OCI-LY7 (cell line): ENCODE data around the gene AGBL1.

Experiments used
- EZH2phosphoT487 ChIP-seq: fragments of 200-600 bp; sonication (generic); IDR thresholded peaks from 2 replicates; pipeline ENCODE4 v1.6.1; 2018; ENCODE audit warnings: low read depth, borderline replicate concordance, mild to moderate bottlenecking, mixed run types, antibody characterized with exemption, low read length, moderate library complexity, mixed read lengths
- TF ChIP-seq, protein P1 (sequence below): fragments of 200-600 bp; sonication (generic); conservative IDR thresholded peaks from 2 replicates; pipeline ENCODE4 v1.5.1; 2014; ENCODE audit warnings: mild to moderate bottlenecking, antibody characterized with exemption, low read length, moderate library complexity, mixed read lengths

DNA sequence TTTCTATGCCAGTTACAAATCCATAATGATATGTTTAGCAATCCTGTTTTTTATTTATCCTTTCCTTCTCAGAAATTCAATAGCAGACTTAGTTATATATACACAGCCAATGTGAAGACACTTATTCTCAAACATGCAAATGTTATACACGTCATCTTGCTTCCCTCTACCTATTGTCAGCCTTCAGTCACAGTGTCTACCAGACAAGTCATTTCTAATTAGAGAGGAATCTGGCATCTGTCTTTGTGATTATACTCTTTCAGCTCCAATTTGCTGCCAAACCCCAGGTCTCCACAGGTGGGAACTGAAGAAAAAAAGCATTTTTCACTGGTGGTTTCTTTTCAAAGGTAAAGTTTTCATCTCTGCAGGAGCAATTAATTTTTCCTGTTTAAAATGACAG is 793.1 kb downstream of the AGBL1 start:
- TF ChIP-seq, protein P1, sequence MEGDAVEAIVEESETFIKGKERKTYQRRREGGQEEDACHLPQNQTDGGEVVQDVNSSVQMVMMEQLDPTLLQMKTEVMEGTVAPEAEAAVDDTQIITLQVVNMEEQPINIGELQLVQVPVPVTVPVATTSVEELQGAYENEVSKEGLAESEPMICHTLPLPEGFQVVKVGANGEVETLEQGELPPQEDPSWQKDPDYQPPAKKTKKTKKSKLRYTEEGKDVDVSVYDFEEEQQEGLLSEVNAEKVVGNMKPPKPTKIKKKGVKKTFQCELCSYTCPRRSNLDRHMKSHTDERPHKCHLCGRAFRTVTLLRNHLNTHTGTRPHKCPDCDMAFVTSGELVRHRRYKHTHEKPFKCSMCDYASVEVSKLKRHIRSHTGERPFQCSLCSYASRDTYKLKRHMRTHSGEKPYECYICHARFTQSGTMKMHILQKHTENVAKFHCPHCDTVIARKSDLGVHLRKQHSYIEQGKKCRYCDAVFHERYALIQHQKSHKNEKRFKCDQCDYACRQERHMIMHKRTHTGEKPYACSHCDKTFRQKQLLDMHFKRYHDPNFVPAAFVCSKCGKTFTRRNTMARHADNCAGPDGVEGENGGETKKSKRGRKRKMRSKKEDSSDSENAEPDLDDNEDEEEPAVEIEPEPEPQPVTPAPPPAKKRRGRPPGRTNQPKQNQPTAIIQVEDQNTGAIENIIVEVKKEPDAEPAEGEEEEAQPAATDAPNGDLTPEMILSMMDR: no peak
- TF ChIP-seq EZH2phosphoT487: no peak
